NCI-H2171 (cell line): ENCODE measurements around the gene VSIG10L2.

Experiments
- DNase-seq: peaks from one replicate; lab custom pipeline; 2025; lab: John Stamatoyannopoulos, UW

Gene VSIG10L2

DNA sequence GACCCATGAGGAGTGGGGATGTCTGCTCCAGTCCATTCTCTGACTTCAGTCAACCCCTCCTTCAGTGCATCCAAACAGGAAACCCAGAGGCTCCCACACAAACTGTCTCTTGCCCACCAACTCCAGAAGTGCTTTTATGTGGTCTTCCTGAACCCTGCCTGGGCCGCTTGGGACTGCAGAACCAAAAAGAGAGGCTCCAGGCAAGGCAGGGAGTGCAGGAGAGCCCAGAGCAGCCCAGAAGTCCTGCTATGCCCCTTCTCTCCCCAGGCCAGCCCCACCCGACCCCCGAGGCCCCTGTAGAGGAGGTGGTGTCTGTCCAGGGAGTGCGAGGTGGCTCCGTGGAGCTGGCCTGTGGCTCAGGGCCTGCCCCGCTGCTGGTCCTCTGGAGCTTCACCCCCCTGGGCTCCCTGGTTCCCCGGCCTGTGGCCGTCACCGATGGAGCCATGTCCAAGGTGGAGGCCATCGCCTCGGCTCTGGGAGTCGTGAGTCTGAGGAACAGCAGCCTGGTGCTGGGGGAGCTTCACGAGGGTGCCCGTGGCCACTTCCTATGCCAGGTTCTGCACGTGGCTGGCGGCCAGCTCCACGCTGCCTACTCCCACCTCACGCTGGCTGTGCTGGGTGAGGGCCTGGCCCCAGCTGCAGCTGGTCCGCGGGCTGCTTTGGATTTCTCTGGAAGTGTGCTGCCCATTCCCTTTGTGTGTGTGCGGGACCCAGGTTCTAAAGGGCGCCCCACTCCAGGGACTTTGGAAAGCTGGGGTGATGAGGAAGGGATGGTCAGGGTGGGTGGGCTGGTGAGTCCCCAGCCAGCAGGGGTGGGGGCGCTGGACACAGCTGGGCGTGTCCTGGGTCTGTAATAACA lies 1.8 kb downstream of the VSIG10L2 start:
- DNase-seq: no peak

DNA sequence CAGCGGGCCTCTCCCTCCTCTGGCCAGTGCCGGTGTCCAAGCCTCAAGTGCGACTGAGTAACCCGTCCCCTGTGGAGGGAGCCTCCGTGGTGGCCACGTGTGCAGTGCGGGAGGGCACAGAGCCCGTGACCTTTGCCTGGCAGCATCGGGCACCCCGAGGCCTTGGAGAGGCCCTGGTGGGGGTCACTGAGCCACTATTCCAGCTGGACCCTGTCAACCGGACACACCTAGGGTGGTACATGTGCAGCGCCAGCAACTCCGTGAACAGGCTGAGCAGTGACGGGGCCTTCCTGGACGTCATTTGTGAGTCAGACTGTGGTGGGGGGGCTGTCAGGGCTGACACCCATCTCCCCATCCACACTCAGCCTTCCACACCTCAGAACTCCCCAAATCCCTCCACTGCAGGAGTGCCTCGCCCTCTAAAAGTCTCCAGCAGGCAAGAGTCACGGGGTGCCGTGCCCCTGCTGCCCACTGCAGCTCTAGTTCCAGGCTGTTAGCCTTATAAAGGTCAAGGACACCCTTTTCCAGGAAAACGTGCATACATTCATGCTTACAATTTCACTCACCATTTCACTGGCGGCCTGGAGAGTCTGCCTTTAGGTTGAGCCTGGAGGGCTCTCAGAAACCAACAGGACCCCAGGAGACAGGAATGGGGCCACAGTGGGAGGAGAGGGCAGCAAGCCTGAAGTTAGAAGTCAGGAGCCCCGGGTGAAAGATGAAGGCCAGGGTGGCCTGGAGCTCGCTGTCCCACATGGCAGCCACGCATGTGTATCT lies 2.6 kb downstream of the VSIG10L2 start:
- DNase-seq: no peak

GRCh38 chr11:125949271-125950177 lies 3.7 kb downstream of the VSIG10L2 start:
- DNase-seq: no peak

- no peak for DNase-seq
Measured at GRCh38 chr11:125950178-125950490, 4.3 kb downstream of the VSIG10L2 start.

DNA sequence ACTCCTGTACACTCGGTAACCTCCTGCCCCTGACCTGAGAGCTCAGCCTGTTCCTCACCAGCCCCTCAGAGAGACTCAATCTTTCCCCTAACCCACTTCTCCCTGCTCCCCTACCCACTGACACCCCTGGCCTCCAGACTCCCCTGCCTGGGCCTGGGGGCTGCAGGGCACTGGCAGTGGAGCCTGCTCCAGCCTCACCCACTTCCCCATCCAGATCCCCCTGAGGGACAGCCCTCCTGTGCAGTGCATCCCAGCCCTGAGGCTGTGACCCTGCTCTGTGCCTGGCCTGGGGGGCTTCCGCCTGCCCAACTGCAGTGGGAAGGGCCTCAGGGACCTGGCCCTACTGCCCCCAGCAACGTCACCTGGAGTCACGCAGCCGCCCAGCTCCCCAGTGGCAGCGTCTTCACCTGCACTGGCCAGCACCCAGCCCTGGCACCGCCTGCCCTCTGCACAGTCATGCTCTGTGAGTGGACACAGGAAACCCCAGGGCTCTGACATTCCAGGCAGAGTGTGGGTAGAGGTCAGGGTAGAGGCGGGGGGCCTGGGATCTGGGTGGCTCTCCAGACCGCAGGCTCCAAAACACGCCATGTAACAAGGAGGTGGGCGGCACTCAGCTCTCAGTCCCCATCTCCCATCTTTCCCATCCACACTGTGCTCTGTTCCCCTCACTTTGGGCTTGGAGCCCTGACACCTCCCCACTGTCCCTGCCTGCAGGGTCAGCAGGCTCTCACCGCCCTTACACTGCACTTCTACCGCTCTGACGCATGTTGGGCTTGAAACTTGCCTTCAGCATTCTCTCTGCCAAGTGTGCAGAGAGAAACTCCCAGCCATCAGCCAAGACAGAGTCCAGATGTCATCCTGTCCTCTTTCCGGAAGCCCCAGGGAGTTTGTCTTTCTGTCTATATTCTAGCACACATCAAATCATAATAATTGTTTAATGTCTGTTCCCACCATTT lies 5.1 kb downstream of the VSIG10L2 start:
- no peak for DNase-seq

- DNase-seq: no peak
Measured at GRCh38 chr11:125951731-125952130, 5.9 kb downstream of the VSIG10L2 start.

DNA sequence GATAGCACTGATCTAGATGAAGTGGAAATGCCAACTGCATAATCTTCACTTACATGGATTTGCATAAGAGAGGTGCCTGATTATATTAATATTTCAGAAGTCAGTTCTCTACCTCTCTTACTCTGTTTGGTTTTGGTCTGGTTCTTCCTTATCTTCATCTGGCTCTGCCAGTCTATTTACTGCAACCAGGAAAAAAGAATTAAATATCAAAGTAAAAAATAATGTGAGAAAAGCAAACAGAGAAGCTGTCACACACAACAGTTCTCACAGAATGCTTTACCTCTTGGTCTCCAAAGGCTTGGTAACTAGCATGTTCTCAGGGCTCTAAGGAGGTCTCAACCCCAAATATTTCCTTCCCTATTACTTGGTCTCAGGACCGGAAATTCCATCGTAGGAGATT lies 6.7 kb downstream of the VSIG10L2 start:
- no peak for DNase-seq

DNA sequence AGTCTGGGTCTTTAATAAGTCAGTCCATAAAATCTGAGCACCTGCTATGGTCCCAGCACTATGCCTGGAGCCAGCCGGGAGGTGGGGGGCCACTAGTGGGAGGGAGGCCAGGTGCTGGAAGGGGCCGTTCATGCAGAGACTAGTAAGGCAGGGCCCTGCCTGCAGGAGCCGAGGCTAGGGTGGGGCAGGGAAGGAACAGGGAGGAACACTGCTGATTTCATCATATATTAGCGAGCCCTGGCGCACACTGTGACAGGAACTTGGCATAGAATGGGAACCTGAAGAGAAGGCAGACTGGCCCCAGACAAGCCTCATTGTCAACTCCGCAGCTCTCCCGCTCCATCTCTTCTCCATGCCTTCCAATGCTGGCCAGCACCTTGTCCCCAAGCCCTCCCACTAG lies 7.1 kb downstream of the VSIG10L2 start:
- no peak for DNase-seq

DNA sequence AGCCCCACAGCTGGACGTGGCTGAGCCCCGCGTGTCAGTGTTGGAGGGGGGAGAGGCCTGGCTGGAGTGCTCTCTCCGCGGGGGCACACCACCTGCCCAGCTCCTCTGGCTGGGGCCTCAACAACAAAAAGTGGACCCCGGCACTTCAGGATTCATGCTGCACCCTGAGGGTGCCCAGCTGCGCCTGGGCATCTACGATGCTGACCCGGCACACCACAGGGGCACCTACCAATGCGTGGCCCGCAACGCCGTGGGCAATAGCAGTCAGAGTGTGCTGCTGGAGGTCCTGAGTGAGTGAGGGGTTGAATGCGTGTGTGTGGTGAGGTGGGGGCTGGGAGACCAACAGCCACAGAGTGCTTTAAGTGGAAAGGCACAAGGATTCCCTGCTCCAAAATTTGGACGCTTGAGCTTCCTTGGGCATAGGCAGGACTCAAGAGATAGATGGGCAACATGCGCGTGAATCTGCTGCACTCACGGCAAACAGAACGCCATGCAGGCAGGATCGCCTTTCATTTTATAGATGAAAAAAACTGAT lies 7.6 kb downstream of the VSIG10L2 start:
- DNase-seq: no peak

DNA sequence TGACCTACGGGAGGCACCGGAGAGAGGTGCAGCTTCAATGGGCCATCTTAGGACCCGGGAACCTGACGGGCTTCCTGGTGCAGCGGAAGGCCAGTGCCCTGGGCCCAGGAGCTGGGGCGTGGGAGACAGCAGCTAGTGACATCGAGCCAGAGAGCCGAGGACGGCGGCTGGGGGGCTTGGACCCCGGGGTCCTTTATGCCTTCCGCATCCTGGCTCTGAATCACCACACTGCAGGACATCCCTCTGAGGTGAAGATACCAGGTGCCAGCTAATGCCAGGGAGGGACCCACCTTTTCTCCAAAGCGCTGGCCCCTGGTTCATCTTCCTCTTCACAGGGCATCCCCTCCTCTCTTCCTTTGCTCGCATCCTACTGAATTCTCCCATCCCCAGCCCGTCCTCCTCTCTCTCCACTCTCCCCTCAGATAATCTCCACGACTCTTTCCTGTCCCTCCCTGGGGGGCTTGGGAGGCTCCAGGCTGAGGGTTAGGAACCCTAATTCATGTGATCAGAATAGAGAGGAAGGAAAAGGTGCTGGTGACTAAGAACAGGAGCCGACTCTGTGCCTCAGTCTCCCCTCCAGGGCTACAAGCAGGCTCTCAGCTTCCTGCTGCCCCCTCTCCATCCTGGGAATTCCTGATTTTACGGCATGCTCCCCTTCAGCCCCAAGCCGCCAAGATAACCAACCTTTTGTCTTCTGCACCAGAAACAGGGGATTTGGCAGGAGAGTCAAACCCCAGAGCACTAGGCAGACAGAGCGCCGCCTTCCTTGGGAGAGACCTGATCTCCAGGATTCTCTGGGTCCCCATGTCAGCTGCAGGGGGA lies 8.5 kb downstream of the VSIG10L2 start:
- DNase-seq: no peak

DNA sequence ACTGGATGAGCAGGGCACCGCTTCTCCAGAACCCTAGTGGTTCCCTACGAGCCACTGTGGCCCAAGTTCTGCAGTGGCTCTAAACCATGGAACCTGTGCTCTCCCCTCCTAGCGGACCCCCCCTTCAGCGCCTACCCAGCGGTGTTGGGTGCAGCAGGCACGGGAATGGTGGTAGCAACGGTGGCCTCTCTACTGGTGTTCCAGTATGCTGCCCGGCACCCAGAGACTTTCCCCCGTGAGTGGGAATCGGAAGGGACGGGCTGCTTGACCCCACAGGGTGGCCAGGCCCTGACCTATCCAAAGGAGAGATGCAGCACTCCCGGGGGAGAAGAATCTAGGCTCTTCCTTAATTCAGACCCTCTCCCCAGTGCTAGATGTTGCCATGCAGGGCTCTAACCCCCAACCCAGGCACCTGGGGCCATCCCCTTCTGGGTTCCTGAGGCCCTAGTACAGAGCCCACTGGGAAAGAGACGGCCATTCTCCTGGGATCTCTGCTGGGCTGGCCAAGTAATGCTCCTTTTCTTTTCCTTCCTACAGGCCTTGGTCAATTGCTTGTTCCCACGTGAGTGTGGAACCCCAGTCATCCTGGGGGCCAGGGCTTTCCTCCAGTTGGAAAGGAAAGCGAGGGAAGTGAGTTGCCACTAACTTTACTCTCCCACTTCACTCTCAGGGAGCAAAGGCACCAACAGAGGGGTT lies 9.2 kb downstream of the VSIG10L2 start:
- no peak for DNase-seq

- DNase-seq: no peak
Measured at GRCh38 chr11:125955856-125956255, 10.0 kb downstream of the VSIG10L2 start.

DNA sequence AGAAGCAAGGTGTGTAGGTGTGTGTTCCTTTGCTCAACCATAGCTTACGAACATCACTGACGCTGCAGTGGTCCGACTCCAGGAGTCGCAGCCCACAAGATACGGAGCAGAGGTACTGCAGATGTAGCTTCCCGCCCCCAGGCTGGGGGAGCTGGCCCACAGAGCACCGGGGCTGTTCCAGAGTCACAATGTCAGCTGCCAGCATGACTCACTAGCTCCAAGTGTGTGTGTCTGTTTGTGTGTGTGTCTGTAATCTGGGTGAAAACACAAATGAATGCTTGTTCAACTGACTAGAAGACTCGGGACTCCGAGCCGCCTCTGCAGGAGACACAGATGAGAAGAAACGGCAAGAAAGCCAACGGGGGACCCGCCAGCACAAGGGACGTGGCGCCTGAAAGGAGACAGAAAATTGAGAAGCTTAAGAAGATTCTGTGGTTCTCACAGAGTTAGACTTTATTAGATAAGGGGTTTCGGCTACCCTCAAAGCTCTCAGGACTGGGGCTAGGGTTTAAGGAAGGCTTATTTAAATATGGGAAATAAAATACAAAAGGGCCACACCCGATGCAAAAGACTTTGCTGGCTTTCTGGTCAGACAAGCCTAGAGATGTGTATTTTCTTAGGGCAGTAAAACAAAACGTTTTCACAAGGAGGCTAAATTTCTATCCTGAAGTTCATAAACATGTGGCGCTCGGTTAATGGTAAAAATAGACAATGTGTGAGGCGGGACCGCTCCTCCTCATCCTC lies 10.7 kb downstream of the VSIG10L2 start:
- no peak for DNase-seq

GRCh38 chr11:125957618-125958332 lies 11.9 kb downstream of the VSIG10L2 start:
- DNase-seq: no peak

GRCh38 chr11:125958872-125959400 lies 13.1 kb downstream of the VSIG10L2 start:
- DNase-seq: no peak

GRCh38 chr11:125959511-125959910 lies 13.7 kb downstream of the VSIG10L2 start:
- DNase-seq: no peak

DNA sequence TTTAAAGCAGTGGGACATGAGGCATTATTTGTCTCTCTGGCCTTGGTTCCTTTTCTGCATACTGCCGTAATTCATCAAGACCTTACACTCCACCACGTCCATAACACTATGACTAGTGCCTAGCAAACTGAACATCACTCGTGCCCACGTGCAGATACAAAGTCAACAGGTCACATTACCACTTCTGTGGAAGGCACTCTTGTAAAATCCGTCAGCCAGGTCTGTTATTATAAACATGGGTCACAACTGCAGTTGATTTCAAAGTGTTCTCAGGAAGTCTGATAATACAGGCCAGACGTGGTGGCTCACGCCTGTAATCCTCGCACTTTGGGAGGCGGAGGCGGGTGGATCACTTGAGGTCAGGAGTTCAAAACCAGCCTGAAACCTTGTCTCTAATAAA lies 14.1 kb downstream of the VSIG10L2 start:
- DNase-seq: no peak

DNA sequence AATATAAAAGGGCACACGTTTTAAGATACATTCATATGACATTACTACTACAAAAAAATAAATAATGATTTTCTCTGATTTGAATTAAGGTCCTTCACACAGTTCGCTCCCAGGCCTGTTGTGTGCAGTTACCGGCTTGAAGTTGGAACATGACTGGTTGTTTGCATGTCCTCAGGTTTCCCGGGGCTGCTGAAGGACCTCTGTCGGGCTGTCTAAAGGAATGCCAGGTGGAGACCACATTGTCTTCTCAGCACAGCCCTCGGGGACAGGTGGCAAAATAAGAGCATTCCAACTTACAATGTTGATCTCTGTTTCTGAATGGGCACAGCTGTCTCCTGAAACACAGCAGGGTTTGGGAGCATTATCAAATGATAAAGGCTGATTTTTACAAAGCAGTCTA lies 14.9 kb downstream of the VSIG10L2 start:
- no peak for DNase-seq
